Measurements from ENCODE around the gene ALKBH5. TPM values are rescaled to one million over a fixed set of nuclear protein-coding genes. Genes with fewer than 3 reads are reported as not detected.

Gene ALKBH5
- total RNA-seq, 1 experiment from 2014 or later = 69.5 TPM

DNA sequence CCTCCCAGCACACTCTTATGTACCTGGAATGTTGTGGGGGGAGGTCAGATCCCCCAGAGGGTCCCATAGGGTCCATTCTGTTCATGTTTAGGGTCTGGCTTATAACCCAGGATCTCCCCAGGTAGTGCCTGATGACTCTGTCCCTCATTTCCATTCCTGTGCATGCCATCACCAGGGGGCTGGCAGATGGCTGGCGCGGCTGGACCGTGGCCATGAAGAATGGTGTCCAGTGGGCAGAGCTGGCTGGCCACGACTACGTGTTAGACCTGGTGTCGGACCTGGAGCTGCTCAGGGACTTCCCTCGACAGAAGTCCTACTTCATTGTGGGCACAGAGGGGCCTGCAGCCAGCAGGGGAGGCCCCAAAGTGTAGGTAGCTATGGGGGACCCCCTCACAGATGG is 35.0 kb upstream of the ALKBH5 start:
- no peaks in the 10 kb centered on the region for H3K36me3 Mint-ChIP-seq (ENCODE audit: insufficient read depth, unreplicated experiment)
- POLR2A ChIA-PET = interaction anchor here (1.1 to 1.2 kb wide), 2 partner anchors 10 to 14 kb away, joined by 3 read pairs; no protein-coding TSS in a partner anchor
- no TSS peak for BruUV-seq (replicated peaks)
- no peaks in the 10 kb centered on the region for H3K27me3 Mint-ChIP-seq (ENCODE audit: insufficient read depth, unreplicated experiment)
- H3K4me1 Mint-ChIP-seq (ENCODE audit: insufficient read depth, unreplicated experiment) = peaks cover 6% of the 10 kb centered on the region
- CTCF ChIA-PET = interaction anchor here (1.5 kb wide), 1 partner anchor 8 kb away, joined by 3 read pairs; no protein-coding TSS in a partner anchor
- no peak overlapping the region for H3K27ac Mint-ChIP-seq (ENCODE audit: low read depth, unreplicated experiment)
- intact Hi-C loops (cut with micrococcal nuclease) = loop anchor here (10.0 kb wide), 1 partner anchor 66 kb away; no protein-coding TSS in a partner anchor
- no peak overlapping the region for H3K4me3 Mint-ChIP-seq (ENCODE audit: unreplicated experiment)
- TF ChIP-seq, protein P1, sequence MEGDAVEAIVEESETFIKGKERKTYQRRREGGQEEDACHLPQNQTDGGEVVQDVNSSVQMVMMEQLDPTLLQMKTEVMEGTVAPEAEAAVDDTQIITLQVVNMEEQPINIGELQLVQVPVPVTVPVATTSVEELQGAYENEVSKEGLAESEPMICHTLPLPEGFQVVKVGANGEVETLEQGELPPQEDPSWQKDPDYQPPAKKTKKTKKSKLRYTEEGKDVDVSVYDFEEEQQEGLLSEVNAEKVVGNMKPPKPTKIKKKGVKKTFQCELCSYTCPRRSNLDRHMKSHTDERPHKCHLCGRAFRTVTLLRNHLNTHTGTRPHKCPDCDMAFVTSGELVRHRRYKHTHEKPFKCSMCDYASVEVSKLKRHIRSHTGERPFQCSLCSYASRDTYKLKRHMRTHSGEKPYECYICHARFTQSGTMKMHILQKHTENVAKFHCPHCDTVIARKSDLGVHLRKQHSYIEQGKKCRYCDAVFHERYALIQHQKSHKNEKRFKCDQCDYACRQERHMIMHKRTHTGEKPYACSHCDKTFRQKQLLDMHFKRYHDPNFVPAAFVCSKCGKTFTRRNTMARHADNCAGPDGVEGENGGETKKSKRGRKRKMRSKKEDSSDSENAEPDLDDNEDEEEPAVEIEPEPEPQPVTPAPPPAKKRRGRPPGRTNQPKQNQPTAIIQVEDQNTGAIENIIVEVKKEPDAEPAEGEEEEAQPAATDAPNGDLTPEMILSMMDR (IDR thresholded peaks at IDR 0.05; ENCODE audit: unreplicated experiment) = no peak
- no peak for DNase-seq (ENCODE audit: unreplicated experiment)
- no peaks in the 10 kb centered on the region for H3K9me3 Mint-ChIP-seq (ENCODE audit: unreplicated experiment)

DNA sequence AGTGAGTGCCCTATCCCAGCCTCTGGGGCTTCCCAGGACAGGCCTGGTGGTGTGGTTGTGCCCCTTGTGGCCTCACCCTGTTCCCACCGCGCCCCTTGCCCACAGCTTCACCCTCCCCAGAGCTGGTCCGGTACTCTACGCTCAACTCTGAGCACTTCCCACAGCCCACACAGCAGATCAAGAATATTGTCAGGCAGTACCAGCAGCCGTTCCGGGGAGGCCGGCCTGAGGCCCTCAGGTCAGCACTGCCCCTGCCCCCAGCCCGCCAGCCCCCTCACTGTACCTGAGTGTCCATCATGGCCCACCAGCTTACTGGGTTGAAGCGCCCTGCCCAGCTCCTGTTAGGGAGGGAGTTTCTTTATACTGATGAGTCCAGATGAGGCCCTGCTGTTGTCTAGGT is 32.3 kb upstream of the ALKBH5 start:
- H3K36me3 Mint-ChIP-seq (ENCODE audit: insufficient read depth, unreplicated experiment) = no peaks in the 10 kb centered on the region
- H3K27ac Mint-ChIP-seq (ENCODE audit: low read depth, unreplicated experiment) = no peak overlapping the region
- intact Hi-C loops (cut with micrococcal nuclease) = no loop called here
- H3K4me3 Mint-ChIP-seq (ENCODE audit: unreplicated experiment) = no peak overlapping the region
- BruUV-seq (replicated peaks) = no TSS peak
- ChIA-PET POLR2A (interaction anchor here (0.8 kb wide), 1 partner anchor 46 kb away, joined by 3 read pairs; no protein-coding TSS in a partner anchor), CTCF (interaction anchor here (1.4 kb wide), 1 partner anchor 9 kb away, joined by 4 read pairs; no protein-coding TSS in a partner anchor)
- peaks cover 6% of the 10 kb centered on the region for H3K4me1 Mint-ChIP-seq (ENCODE audit: insufficient read depth, unreplicated experiment)
- no peaks in the 10 kb centered on the region for H3K27me3 Mint-ChIP-seq (ENCODE audit: insufficient read depth, unreplicated experiment)
- no peak for DNase-seq (ENCODE audit: unreplicated experiment)
- no peaks in the 10 kb centered on the region for H3K9me3 Mint-ChIP-seq (ENCODE audit: unreplicated experiment)
- TF ChIP-seq, protein P1 (IDR thresholded peaks at IDR 0.05; ENCODE audit: unreplicated experiment) = no peak

DNA sequence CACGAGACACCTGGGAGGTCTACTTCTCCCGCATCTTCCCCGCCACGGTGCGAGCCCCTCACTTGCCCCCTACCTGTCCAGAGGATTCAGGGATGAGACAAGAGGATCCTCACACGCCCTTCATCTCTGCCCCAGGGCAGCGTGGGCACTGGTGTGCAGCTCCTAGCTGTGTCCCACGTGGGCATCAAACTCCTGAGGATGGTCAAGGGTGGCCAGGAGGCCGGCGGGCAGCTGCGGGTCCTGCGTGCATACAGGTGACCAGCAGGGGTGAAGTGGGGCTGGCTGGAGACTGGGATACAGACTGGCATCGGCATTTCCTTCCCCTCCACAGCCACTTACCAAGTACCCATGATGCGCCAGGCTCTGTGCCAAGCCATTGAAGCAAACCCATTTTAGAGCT is 28.4 kb upstream of the ALKBH5 start:
- peaks cover 17% of the 10 kb centered on the region for H3K4me1 Mint-ChIP-seq (ENCODE audit: insufficient read depth, unreplicated experiment)
- H3K27me3 Mint-ChIP-seq (ENCODE audit: insufficient read depth, unreplicated experiment) = no peaks in the 10 kb centered on the region
- ChIA-PET CTCF (interaction anchor here (1.1 to 3.3 kb wide), 3 partner anchors 13 to 46 kb away, joined by 3 to 25 read pairs (median 5); no protein-coding TSS in a partner anchor), POLR2A (interaction anchor here (0.9 to 3.3 kb wide), 2 partner anchors 10 to 29 kb away, joined by 5 to 11 read pairs; partner anchors contain the start of gene ALKBH5)
- H3K9me3 Mint-ChIP-seq (ENCODE audit: unreplicated experiment) = no peaks in the 10 kb centered on the region
- no TSS peak for BruUV-seq (replicated peaks)
- no peak overlapping the region for H3K4me3 Mint-ChIP-seq (ENCODE audit: unreplicated experiment)
- H3K36me3 Mint-ChIP-seq (ENCODE audit: insufficient read depth, unreplicated experiment) = no peaks in the 10 kb centered on the region
- TF ChIP-seq, protein P1 (IDR thresholded peaks at IDR 0.05; ENCODE audit: unreplicated experiment) = no peak
- intact Hi-C loops (cut with micrococcal nuclease) = no loop called here
- DNase-seq (ENCODE audit: unreplicated experiment) = no peak
- H3K27ac Mint-ChIP-seq (ENCODE audit: low read depth, unreplicated experiment) = no peak overlapping the region

DNA sequence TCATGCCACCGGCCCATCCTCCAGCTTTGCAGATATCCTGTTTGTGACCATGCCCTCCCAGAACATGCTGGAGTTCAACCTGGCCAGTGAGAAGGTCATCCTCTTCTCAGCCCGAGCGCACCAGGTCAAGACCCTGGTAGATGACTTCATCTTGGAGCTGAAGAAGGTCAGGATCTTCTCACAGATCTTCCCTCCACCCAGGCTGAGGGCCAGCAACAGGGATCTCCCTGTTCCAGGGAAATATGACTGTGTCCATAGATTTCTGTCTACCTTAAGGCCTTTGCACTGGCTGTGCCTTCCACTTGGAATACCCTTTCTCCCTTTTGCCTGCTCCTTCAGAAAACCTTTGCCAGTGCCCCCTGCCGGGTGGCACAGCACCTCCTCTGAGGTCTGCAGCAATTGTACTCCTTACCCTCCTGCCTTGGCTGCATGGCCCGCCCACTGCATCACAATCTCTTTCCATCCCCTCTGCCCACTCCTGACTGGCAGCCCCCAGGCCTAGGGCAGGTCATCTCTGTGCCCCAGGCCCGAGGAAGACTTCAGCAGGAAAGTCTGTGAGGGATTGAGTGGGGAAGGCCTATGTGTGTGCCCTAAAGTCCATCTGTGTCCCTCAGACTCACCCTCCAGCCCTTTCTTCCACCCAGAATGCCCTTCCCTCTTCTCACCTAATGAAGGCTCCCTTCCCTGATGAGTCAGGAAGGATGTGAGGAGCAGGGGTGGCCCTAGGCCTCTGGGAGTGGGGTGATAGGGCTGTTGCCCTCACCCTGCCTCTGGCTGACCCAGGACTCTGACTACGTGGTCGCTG is 27.3 kb upstream of the ALKBH5 start:
- Mint-ChIP-seq H3K36me3 (ENCODE audit: insufficient read depth, unreplicated experiment) (no peaks in the 10 kb centered on the region), H3K4me3 (ENCODE audit: unreplicated experiment) (no peak overlapping the region), H3K4me1 (ENCODE audit: insufficient read depth, unreplicated experiment) (peaks cover 17% of the 10 kb centered on the region), H3K27me3 (ENCODE audit: insufficient read depth, unreplicated experiment) (no peaks in the 10 kb centered on the region), H3K27ac (ENCODE audit: low read depth, unreplicated experiment) (peak overlapping the region; percentile 62), H3K9me3 (ENCODE audit: unreplicated experiment) (no peaks in the 10 kb centered on the region)
- intact Hi-C loops (cut with micrococcal nuclease) = no loop called here
- CTCF ChIA-PET = interaction anchor here (1.3 kb wide), 1 partner anchor 14 kb away, joined by 5 read pairs; no protein-coding TSS in a partner anchor
- BruUV-seq (replicated peaks) = no TSS peak
- DNase-seq (ENCODE audit: unreplicated experiment) = peak; percentile 19
- TF ChIP-seq, protein P1 (IDR thresholded peaks at IDR 0.05; ENCODE audit: unreplicated experiment) = no peak
- POLR2A ChIA-PET = interaction anchor here (0.9 to 1.1 kb wide), 2 partner anchors 11 to 32 kb away, joined by 3 to 5 read pairs; no protein-coding TSS in a partner anchor
